Breast epithelium (tissue), 4 donors: ENCODE measurements around the gene DRG1. TPM values are rescaled to one million over a fixed set of nuclear protein-coding genes. Genes with fewer than 3 reads are reported as not detected.

Experiments used
- DNase-seq, 2 donors: peaks; one replicate each; pipeline ENCODE4 v3.0.0-alpha.2; 2019; ENCODE audit warnings: low spot score in 2 of 2
- H3K27ac ChIP-seq, 2 donors: fragments of 200-600 bp; sonication (generic) in 1 of 2; one replicate each; pipeline ENCODE4 v1.5.1; 2016 to 2019; ENCODE audit warnings: mild to moderate bottlenecking in 1 of 2
- H3K27me3 ChIP-seq, 2 donors: fragments of 200-600 bp; sonication (generic) in 1 of 2; one replicate each; pipeline versions ENCODE4 v1.5.1 to v1.6.0; 2017 to 2019; ENCODE audit warnings: control low read depth in 1 of 2, mild to moderate bottlenecking in 1 of 2
- H3K36me3 ChIP-seq: fragments of 200-600 bp; one replicate; pipeline ENCODE4 v1.5.1; 2019
- H3K4me1 ChIP-seq, 2 donors: fragments of 200-600 bp; sonication (generic); one replicate each; pipeline ENCODE4 v1.5.1; 2016 to 2019; ENCODE audit warnings: control low read depth in 1 of 2
- H3K4me3 ChIP-seq, 3 donors: fragments of 200-600 bp; sonication (generic); 1 replicate in 2 of 3; 2 replicates in 1 of 3; pipeline ENCODE4 v1.5.1; 2016 to 2019; ENCODE audit warnings: mild to moderate bottlenecking in 3 of 3, moderate library complexity in 2 of 3
- H3K9me3 ChIP-seq, 2 donors: fragments of 200-600 bp; sonication (generic) in 1 of 2; one replicate each; pipeline ENCODE4 v1.5.1; 2016 to 2019; ENCODE audit warnings: control low read depth in 1 of 2
- CTCF ChIP-seq, 3 donors: fragments of 450-650 bp; IDR thresholded peaks; one replicate each; pipeline ENCODE4 v1.5.1; 2016 to 2017; ENCODE audit warnings: antibody characterized with exemption in 3 of 3, mild to moderate bottlenecking in 3 of 3, moderate library complexity in 3 of 3
- POLR2A ChIP-seq: fragments of 450-650 bp; IDR thresholded peaks from one replicate; pipeline ENCODE4 v1.6.1; 2016; ENCODE audit warnings: antibody characterized with exemption, mild to moderate bottlenecking, moderate library complexity
- POLR2AphosphoS5 ChIP-seq, 3 donors: sonication (generic); formaldehyde crosslinking; IDR thresholded peaks; one replicate each; pipeline ENCODE4 v1.6.1; 2017; ENCODE audit warnings: antibody characterized with exemption in 3 of 3
- intact Hi-C: fragments of 100-400 bp; cut with DNase I; formaldehyde crosslinking; loops from one replicate; pipeline ENCODE4 v1.15.1; 2023; ENCODE audit warnings: low total_unique reads
- total RNA-seq, 3 donors: library from RNA; depleted of rRNA; stranded (reverse); fragments of >200 nt; gene quantifications; one replicate each; pipeline ENCODE4 v1.1.0, GENCODE V29; 2016

DRG1 gene, protein sequence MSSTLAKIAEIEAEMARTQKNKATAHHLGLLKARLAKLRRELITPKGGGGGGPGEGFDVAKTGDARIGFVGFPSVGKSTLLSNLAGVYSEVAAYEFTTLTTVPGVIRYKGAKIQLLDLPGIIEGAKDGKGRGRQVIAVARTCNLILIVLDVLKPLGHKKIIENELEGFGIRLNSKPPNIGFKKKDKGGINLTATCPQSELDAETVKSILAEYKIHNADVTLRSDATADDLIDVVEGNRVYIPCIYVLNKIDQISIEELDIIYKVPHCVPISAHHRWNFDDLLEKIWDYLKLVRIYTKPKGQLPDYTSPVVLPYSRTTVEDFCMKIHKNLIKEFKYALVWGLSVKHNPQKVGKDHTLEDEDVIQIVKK
- 10 to 100 TPM; 62.3 to 80.3 (median 74.9) TPM for total RNA-seq

DNA sequence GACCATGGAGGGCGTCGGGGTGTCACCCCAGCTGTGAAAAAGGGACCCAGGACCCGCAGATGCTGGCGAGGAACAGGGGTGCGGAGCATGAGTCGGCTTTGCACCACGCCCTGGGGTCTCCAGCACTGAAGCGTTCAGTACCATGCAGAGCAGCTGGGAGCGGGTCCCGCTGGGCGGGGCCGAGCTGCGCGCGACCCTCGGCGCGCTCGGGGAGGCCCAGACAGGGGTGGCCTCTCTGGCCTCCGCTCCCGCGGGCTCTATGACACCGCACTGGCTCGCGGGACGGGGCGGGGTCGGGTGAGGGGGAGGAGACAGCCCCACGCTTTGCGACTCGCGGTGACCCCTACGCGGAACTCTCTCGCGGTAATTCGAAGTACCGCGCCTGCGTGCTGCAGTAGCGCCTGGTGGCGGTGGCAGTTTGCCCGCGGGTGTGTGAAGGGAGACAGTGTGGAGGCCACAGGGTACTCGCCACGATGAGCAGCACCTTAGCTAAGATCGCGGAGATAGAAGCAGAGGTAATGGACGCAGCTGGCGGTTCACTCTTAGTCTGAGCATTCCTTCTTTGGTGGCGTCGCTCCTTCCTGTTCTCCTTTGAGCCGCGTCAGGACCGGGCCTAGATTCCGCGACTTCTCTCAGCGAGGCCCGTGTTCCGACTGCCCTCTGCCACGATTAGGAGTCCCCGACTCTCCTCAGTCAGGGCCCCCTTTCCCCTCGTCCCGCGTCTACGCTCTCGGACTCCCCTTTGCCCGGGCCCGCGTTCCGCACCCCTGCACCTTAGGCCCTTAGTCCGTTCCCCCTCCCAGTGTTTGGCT, at the start of gene DRG1:
Gene DRG1 (plus strand): TSS at position 394 of the 812 bp plus-strand sequence. CDS start 80 bp downstream, at position 474.
- Histone ChIP-seq H3K36me3 (no peaks in the 10 kb centered on the region), H3K27me3 (no peaks in the 10 kb centered on the region), H3K9me3 (no peaks in the 10 kb centered on the region), H3K27ac (peak within 1 kb of the TSS; percentile 85 to 93), H3K4me3 (peak within 1 kb of the TSS; percentile 75 to 86 (median 81)), H3K4me1 (peaks cover 0 to 6% of the 10 kb centered on the region in 2 donors)
- DNase-seq: peak; percentile 94 to 98
- intact Hi-C loops: no loop called here
- TF ChIP-seq POLR2A (peak; percentile 94), POLR2AphosphoS5 (IDR thresholded peaks at IDR 0.05) (peak; percentile 88 to 94 (median 93)), CTCF (IDR thresholded peaks at IDR 0.05) (peak in 1 of 3 donors; percentile 45)

DNA sequence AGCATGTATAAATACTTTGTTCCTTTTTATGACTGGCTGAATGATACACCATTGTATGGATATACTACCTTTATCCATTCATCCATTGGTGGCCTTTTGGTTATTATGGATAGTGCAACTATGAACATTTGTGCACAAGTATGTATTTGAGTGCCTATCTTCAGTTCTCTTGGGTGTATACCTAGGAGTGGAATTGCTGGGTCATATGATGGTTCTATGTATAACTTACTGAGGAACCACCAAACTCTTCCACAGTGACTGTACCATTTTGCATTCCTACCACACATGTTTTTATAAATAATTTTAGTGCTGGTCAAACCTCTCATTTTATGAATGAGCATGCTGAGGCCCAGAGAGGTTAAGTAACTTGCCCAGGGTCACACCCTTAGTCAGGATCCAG, 49.4 kb upstream of the DRG1 start:
- Histone ChIP-seq H3K27me3 (no peaks in the 10 kb centered on the region), H3K4me3 (no peak overlapping the region), H3K27ac (no peak overlapping the region), H3K9me3 (no peaks in the 10 kb centered on the region), H3K4me1 (no peaks in the 10 kb centered on the region), H3K36me3 (no peaks in the 10 kb centered on the region)
- TF ChIP-seq POLR2A (no peak), CTCF (IDR thresholded peaks at IDR 0.05) (no peak), POLR2AphosphoS5 (IDR thresholded peaks at IDR 0.05) (no peak)
- intact Hi-C loops: no loop called here
- DNase-seq: no peak

DNA sequence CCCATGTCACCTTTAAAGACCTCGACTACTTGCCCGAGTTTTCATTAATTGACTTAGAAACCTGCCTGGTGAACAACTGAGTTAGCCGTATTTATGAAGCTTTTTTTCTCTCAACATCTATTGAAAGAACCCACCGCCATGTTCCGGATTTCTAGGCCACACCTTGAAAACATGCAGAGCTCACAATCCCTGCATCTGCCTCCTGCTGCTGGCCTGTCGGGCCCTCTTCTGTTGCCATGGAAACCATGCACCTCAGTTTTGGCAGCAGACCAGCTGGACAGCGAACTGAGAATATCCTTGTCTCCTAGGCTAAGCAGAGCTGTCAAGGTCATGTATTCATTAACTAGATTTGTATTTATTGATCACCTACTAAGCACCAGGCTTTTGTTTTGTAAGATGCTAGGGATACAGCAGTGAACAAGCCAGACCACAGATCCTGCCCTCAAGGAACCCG, 49.0 kb upstream of the DRG1 start:
- Histone ChIP-seq H3K4me3 (no peak overlapping the region), H3K36me3 (no peaks in the 10 kb centered on the region), H3K4me1 (no peaks in the 10 kb centered on the region), H3K9me3 (no peaks in the 10 kb centered on the region), H3K27me3 (no peaks in the 10 kb centered on the region), H3K27ac (no peak overlapping the region)
- TF ChIP-seq CTCF (IDR thresholded peaks at IDR 0.05) (no peak), POLR2AphosphoS5 (IDR thresholded peaks at IDR 0.05) (no peak), POLR2A (no peak)
- intact Hi-C loops: no loop called here
- DNase-seq: no peak

DNA sequence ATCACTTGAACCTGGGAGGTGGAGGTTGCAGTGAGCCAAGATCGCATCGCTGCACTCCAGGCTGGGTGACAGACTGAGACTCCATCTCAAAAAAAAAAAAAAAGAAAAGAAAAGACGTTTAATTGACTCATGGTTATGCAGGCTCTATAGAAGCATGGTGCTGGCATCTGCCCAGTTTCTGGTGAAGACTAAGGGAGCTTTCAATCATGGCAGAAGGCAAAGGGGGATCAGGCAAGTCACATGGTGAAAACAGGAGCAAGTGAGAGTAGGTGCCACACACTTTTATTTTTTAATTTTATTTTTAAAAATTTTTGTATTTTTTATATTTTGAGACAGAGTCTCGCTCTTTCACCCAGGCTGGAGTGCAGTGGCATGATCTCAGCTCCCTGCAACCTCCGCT, 44.9 kb upstream of the DRG1 start:
- H3K4me3 ChIP-seq: no peak overlapping the region
- TF ChIP-seq CTCF (IDR thresholded peaks at IDR 0.05) (no peak), POLR2AphosphoS5 (IDR thresholded peaks at IDR 0.05) (no peak), POLR2A (no peak)
- H3K4me1 ChIP-seq: no peaks in the 10 kb centered on the region
- no peaks in the 10 kb centered on the region for H3K9me3 ChIP-seq
- DNase-seq: no peak
- intact Hi-C loops: no loop called here
- H3K27me3 ChIP-seq: no peaks in the 10 kb centered on the region
- no peak overlapping the region for H3K27ac ChIP-seq
- H3K36me3 ChIP-seq: no peaks in the 10 kb centered on the region

- H3K36me3 ChIP-seq: no peaks in the 10 kb centered on the region
- H3K9me3 ChIP-seq: no peaks in the 10 kb centered on the region
- no peak overlapping the region for H3K27ac ChIP-seq
- H3K4me1 ChIP-seq: no peaks in the 10 kb centered on the region
- no peak overlapping the region for H3K4me3 ChIP-seq
- TF ChIP-seq POLR2AphosphoS5 (IDR thresholded peaks at IDR 0.05): no peak
- TF ChIP-seq POLR2A: no peak
- TF ChIP-seq CTCF (IDR thresholded peaks at IDR 0.05): no peak
- intact Hi-C loops: no loop called here
- no peak for DNase-seq
- no peaks in the 10 kb centered on the region for H3K27me3 ChIP-seq
Observed at GRCh38 chr22:31360029-31360428, 39.4 kb upstream of the DRG1 start.
